Effector memory CD4-positive, alpha-beta T cell (primary cell): ENCODE data around the gene METTL8.

Source experiments
- DNase-seq, 3 donors: peaks; one replicate each; pipeline ENCODE4 v3.0.0-alpha.2; 2020
- H3K27ac ChIP-seq: 2 replicates; pipeline ENCODE4 v1.7.0; 2013; ENCODE audit warnings: mild to moderate bottlenecking, low read length, moderate library complexity; ENCODE audit not compliant: insufficient read depth, poor library complexity, severe bottlenecking
- H3K27me3 ChIP-seq: replicated peaks from 2 replicates; pipeline ENCODE4 v1.7.0; 2013; ENCODE audit warnings: mild to moderate bottlenecking, low read length; ENCODE audit not compliant: insufficient read depth, control insufficient read depth, poor library complexity, severe bottlenecking
- H3K36me3 ChIP-seq: 2 replicates; pipeline ENCODE4 v1.7.0; 2013; ENCODE audit warnings: mild to moderate bottlenecking, low read length, moderate library complexity; ENCODE audit not compliant: control insufficient read depth, insufficient read depth
- H3K4me1 ChIP-seq: 2 replicates; pipeline ENCODE4 v1.7.0; 2013; ENCODE audit warnings: low read length, mild to moderate bottlenecking; ENCODE audit not compliant: control insufficient read depth, insufficient read depth, poor library complexity, severe bottlenecking
- H3K4me3 ChIP-seq: 2 replicates; pipeline ENCODE4 v1.7.0; 2013; ENCODE audit warnings: low read length, low read depth, mild to moderate bottlenecking; ENCODE audit not compliant: insufficient read depth, poor library complexity, severe bottlenecking
- H3K9me3 ChIP-seq: 2 replicates; pipeline ENCODE4 v1.7.0; 2013; ENCODE audit warnings: mild to moderate bottlenecking, low read length, moderate library complexity; ENCODE audit not compliant: control insufficient read depth

Gene METTL8

GRCh38 chr2:171404261-171404660, 29.5 kb downstream of the METTL8 start:
- Histone ChIP-seq H3K4me1 (no peaks in the 10 kb centered on the region), H3K9me3 (no peaks in the 10 kb centered on the region), H3K36me3 (no peaks in the 10 kb centered on the region), H3K27me3 (no peaks in the 10 kb centered on the region), H3K4me3 (no peak overlapping the region), H3K27ac (no peak overlapping the region)
- no peak for DNase-seq

- Histone ChIP-seq H3K36me3 (no peaks in the 10 kb centered on the region), H3K27me3 (no peaks in the 10 kb centered on the region), H3K4me3 (no peak overlapping the region), H3K27ac (no peak overlapping the region), H3K9me3 (no peaks in the 10 kb centered on the region), H3K4me1 (no peaks in the 10 kb centered on the region)
- no peak for DNase-seq
These were observed 30.7 kb downstream of the METTL8 start for GRCh38 chr2:171402906-171403580.

GRCh38 chr2:171401947-171402346, 31.8 kb downstream of the METTL8 start:
- no peaks in the 10 kb centered on the region for H3K27me3 ChIP-seq
- no peak for DNase-seq

GRCh38 chr2:171400395-171400794, 33.4 kb downstream of the METTL8 start:
- no peaks in the 10 kb centered on the region for H3K9me3 ChIP-seq
- no peaks in the 10 kb centered on the region for H3K27me3 ChIP-seq
- no peaks in the 10 kb centered on the region for H3K4me1 ChIP-seq
- H3K4me3 ChIP-seq: no peak overlapping the region
- H3K36me3 ChIP-seq: no peaks in the 10 kb centered on the region
- DNase-seq: no peak
- no peak overlapping the region for H3K27ac ChIP-seq

More at GRCh38 chr2:171401947-171402346, 31.8 kb downstream of the METTL8 start:
- Histone ChIP-seq H3K4me3 (no peak overlapping the region), H3K4me1 (no peaks in the 10 kb centered on the region), H3K36me3 (no peaks in the 10 kb centered on the region), H3K9me3 (no peaks in the 10 kb centered on the region), H3K27ac (no peak overlapping the region)

DNA sequence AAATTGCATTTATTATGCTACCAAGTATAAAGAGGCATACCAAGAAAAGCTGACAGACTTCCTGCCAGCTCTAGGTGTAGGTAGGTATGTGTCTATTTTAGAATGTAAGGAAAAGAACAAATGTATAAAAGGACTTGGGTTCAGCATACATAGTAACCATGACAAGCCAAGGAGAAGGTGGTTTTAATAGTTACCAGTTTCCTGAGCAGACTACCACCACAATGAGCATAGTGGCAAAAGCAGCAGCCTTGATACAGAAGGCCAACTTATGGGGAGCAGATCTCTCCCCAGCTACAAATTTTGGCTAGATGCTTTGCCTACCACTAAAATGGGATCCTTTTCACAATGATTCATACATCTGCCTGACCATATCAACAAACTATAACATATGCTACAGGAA, 34.5 kb downstream of the METTL8 start:
- Histone ChIP-seq H3K27ac (no peak overlapping the region), H3K27me3 (no peaks in the 10 kb centered on the region), H3K9me3 (no peaks in the 10 kb centered on the region), H3K36me3 (no peaks in the 10 kb centered on the region), H3K4me3 (no peak overlapping the region), H3K4me1 (no peaks in the 10 kb centered on the region)
- no peak for DNase-seq

- no peaks in the 10 kb centered on the region for H3K9me3 ChIP-seq
- no peaks in the 10 kb centered on the region for H3K36me3 ChIP-seq
- no peaks in the 10 kb centered on the region for H3K4me1 ChIP-seq
- no peak overlapping the region for H3K27ac ChIP-seq
- no peak overlapping the region for H3K4me3 ChIP-seq
- DNase-seq: no peak
- H3K27me3 ChIP-seq: no peaks in the 10 kb centered on the region
These were observed 39.5 kb downstream of the METTL8 start for GRCh38 chr2:171394164-171394740.

- Histone ChIP-seq H3K4me1 (no peaks in the 10 kb centered on the region), H3K9me3 (no peaks in the 10 kb centered on the region), H3K27ac (no peak overlapping the region)
These were observed 40.3 kb downstream of the METTL8 start for GRCh38 chr2:171393487-171393886.

GRCh38 chr2:171391532-171391931, 42.3 kb downstream of the METTL8 start:
- Histone ChIP-seq H3K36me3 (no peaks in the 10 kb centered on the region), H3K4me3 (no peak overlapping the region), H3K9me3 (no peaks in the 10 kb centered on the region), H3K27me3 (no peaks in the 10 kb centered on the region), H3K4me1 (no peaks in the 10 kb centered on the region), H3K27ac (no peak overlapping the region)
- DNase-seq: no peak

More at GRCh38 chr2:171393487-171393886, 40.3 kb downstream of the METTL8 start:
- Histone ChIP-seq H3K4me3 (no peak overlapping the region), H3K27me3 (no peaks in the 10 kb centered on the region), H3K36me3 (no peaks in the 10 kb centered on the region)
- DNase-seq: no peak

GRCh38 chr2:171390941-171391516, 42.8 kb downstream of the METTL8 start:
- H3K9me3 ChIP-seq: no peaks in the 10 kb centered on the region
- no peak for DNase-seq
- H3K36me3 ChIP-seq: no peaks in the 10 kb centered on the region
- H3K27me3 ChIP-seq: no peaks in the 10 kb centered on the region
- no peaks in the 10 kb centered on the region for H3K4me1 ChIP-seq
- no peak overlapping the region for H3K4me3 ChIP-seq
- H3K27ac ChIP-seq: no peak overlapping the region

DNA sequence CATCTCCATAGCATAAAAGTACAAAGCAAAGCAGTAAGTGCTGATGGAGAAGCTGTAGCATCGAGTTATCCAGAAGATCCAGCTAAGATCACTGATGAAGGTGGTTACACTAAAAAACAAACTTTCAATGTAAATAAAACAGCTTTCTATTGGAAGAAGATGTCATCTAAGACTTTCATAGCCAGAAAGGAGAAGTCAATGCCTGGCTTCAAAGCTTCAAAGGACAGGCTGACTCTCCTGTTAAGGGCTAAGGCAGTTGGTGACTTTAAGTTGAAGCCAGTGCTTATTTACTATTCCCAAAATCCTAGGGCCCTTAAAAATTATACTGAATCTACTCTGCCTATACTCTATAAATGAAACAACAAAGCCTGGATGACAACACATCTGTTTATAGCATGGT, 44.0 kb downstream of the METTL8 start:
- no peak for DNase-seq
- H3K4me3 ChIP-seq: no peak overlapping the region
- no peaks in the 10 kb centered on the region for H3K4me1 ChIP-seq
- H3K9me3 ChIP-seq: no peaks in the 10 kb centered on the region
- no peak overlapping the region for H3K27ac ChIP-seq
- no peaks in the 10 kb centered on the region for H3K27me3 ChIP-seq
- no peaks in the 10 kb centered on the region for H3K36me3 ChIP-seq
